Head of caudate nucleus (tissue), 42 donors: ENCODE measurements around the gene DPP10.

Experiments used
- DNase-seq, 42 donors: peaks; one replicate each; pipeline versions ENCODE4 v3.0.0 to v3.0.0-alpha.2; 2020 to 2021; ENCODE audit warnings: mixed read lengths in 7 of 42
- intact Hi-C: fragments of 100-400 bp; cut with DNase I; formaldehyde crosslinking; loops from one replicate; pipeline ENCODE4 v1.15.0; 2022

DPP10 gene

DNA sequence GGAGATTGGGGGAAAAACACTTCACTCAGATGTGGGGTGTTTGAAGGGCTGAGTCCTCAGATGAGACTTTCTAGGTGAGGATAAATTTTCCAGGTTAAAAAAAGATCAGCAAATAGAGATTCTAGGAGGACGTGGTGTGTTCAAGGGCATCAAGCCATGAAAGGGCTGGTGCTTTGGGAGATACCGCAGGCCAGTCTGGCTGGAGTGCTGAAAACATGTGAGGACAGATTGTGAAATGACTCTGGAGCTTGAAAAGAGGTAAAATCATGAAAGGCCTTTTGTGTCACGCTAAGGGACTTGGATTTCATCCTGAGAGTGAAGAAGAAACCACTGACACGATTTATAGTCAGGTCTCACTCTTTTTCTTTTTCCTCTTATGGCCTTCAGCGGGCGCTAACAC lies 320.5 kb downstream of the DPP10 start:
- no peak for DNase-seq
- intact Hi-C loops, result no loop called here

DNA sequence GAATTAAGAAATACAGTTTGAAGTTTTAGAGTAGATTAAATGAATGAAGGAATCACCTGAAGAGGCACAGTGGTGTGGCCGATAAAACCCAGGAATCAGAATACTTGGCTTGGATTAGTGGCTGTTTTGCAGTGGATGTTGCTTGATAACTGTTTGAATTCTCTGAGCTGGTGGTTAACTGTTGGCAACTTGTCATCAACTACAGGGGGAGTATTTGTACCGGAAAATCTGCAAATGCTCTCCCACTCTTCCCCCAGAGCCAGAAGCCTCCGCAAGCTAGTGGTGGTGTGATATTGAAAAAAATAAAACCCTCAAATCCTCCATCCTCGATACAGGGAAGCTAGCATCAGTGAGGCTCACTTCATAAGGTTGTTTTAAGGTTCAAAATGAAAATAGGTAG lies 326.7 kb downstream of the DPP10 start:
- intact Hi-C loops, result no loop called here
- peak in 3 of 42 donors; percentile 15 to 27 (median 20) for DNase-seq

DNA sequence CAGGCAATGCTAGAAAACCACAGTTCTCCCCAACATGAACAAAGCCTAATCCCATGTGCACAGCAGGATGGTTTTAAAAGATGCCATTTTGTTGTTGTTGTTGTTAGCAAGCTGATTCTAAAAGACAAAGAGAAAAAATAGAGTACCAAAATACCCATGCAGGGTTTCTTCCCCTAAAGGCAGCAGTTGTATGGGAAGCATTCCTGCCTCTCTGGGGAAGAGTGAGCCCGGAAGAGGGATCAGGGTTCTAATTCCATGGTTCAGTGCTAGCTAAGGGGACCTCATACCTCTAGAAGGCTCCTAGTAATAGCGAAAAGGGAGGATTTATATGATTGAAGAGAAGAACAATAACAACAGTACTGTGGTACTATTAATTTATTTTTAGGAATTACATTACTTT lies 327.6 kb downstream of the DPP10 start:
- no peak for DNase-seq
- intact Hi-C loops, result no loop called here

DNA sequence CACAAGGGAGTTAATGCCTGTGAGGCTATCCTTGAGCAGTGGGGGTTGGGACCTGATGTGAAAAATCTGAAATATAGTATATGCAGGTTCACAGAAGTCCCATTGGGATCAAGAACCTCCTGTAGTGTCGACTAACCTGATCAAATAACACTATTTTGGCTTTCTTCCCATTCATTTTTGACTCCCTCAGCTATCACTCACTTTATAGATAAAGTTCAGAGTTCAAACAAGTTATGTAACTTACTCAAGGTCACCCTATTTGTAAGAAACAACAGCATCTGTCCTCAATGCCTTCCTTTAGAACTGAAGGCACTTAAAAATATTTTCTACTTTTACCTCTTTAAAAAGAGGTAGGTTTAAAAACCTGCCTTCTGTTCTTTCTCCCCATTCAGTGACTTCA lies 341.6 kb downstream of the DPP10 start:
- DNase-seq, result no peak
- intact Hi-C loops, result no loop called here

DNA sequence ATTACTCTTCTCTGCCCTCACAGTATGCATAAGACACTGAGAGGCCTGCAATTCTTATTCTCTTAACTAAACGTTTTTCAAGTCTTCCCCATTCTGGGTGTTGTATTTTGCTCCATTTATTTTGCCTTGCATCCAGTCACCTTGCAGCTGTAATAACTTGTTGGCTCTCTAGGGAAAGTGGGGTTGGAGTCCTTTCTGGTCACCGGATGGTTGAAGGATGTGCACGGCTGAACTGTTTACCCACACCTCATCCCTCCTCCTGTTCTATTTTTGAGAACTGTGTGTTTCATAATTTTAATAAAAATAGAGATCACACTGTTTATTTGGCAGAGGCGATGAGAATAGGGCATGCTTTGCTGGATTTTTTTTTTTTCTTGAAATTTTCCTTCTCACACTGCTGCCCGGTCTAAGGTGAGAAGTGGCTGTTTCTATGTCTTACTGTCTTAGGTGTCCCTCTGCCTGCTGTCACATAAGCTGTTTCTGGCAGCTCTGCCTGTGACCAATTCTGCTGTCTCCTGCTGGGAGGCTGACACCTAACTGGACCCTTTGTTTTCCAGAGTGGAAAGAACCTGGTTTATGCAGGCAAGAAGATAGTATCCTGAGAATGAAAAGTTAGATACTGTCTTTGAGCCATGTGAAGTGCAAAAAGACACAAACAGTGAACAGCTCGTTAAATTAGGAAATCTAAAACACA lies 342.6 kb downstream of the DPP10 start:
- no peak for DNase-seq
- intact Hi-C loops, result no loop called here

DNA sequence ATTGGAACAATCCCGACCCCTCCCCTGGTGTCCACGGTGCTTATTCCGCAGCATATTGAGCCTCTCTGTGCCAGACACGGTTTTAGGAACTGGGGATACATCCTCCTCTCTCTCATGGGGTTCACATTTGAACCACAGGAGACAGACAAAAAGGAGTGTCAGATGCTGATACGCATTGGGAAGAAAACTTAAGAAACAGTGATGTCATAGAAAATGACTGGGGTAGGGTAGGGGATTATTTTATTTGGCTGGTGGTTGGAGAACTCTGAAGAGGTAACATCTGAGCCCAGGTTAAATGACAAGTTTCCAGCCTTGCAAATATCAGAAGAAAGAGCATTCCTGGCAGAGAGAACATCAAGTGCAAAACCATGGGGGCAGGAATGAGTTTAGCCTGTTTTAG lies 344.5 kb downstream of the DPP10 start:
- DNase-seq, result no peak
- intact Hi-C loops, result no loop called here

DNA sequence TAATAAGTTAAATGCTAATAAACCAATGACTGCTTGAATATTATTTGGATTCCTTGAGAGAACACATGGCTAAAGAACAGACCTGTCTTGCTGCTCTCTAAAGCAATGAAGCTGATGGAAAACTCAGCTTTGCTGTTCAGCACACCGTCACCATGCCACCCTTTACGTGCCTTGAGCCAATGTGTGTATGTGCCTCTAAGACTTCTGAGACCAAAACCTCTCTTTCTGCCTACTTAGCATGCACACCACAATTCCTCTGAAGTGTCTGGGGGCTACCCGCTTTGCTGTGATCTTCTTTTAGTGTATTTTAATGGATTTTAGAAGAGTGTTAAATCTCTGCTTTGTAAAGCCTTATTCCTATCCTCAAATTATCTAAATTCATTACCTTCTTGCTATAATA lies 345.0 kb downstream of the DPP10 start:
- intact Hi-C loops, result no loop called here
- no peak for DNase-seq

DNA sequence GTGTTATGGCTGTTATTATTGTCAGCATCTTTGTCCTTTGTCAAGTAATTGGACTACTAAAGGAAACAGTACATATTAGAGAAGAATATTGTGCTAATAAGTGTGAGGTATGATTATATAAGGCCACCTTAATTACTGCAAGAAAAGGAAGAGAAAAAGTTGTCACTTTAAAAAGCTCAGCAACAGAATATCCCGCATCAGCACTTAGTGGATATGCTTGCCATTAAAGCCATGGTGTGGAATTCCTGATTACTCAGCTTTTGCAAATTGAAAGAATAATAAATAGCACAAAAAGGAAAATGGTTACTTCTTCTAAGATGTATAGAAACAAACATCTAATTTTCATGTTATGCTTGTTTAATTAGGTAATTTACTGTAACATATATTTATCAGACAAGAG lies 347.5 kb downstream of the DPP10 start:
- DNase-seq, result no peak
- intact Hi-C loops, result no loop called here

DNA sequence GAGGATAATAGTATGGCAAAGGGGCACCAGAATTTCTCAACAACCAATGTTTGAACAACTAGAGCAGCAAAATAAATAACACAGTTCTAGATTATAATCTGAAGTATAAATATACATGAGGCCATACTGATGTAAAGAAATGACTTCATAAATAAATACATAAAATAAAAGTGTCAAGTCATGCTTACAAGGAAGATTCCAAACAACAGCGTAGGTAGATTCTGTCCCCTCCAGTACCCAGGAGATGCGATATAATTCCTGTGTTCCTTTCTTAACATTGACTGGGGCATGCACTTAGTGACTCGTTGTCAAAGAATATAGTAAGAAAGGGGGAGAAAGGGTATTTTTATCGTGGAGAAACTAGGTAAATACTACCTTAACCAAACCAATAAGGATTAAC lies 355.1 kb downstream of the DPP10 start:
- DNase-seq, result no peak
- intact Hi-C loops, result no loop called here

DNA sequence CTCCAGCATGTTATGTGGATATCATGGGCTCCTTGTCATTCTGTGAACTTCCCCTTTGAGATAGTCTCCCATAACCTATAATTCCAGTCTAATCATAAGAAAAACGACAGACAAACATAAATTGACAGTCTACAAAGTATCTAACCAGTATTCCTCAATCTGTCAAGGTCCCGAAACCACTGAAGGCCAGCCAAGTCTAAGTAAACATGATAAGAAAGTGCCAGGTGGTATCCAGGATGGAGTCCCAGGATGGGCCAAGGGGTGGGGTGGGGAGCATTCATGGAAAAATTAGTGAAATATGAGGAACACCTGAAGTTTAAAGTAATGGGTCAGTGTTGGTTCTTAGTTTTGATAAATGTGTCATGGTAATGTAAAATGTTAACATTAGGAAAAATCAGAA lies 355.5 kb downstream of the DPP10 start:
- intact Hi-C loops, result no loop called here
- DNase-seq, result no peak

DNA sequence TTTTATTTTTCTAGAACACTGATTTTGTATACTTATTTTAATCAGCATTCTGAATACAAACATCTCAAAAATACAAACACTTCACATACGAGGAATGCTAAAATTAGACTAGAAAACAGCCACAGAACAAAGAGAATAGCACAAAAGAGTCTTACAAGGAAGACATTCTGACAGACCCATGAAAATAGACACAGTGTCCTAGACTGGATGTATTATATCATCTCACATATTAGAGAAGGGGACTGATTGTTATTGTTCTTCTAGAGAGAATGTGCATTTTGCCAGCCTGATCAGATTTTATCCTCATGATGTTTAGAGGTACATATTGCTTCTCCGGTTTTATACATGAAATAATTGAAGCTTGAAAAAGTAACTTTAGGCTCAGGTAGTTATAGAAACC lies 357.9 kb downstream of the DPP10 start:
- intact Hi-C loops, result no loop called here
- no peak for DNase-seq

DNA sequence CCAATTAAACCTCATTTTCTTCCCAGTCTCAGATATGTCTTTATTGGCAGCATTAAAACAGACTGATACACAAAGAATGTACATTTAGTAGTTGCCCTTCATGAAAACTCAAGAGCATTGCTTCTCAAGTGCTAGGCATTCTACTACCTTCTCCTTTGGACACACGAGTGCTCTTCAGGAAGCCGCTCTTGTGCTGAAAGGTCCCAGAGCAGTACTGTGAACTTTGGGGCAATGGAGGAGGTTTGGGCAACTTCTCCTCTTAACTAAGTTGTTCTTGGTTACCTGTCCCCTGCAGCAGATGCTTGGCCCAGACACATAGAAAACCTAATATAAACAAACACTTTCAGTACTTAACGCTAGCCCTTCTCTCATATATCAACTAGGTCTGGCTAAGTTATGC lies 362.8 kb downstream of the DPP10 start:
- intact Hi-C loops, result no loop called here
- no peak for DNase-seq

DNA sequence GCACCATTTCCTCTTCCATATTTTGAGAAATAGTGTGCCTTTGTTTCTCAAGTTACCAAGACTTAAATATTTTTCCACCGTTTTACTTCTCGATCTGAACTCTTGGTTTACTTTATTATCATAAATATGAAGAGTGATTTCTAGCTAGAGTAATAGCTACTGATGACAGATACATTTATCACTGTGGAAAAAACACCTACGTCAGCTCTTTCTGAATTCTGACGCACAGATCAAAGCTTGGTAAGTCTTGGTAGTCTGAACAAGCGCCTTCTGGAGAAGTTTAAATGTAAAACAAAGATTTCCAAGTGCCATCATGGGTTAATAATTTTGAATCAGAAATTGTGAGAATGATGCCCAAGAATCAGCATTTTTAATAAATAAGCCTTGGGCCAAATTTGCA lies 367.7 kb downstream of the DPP10 start:
- no peak for DNase-seq
- intact Hi-C loops, result loop anchor here (5.0 kb wide), 1 partner anchor 73 kb away; no protein-coding TSS in a partner anchor

DNA sequence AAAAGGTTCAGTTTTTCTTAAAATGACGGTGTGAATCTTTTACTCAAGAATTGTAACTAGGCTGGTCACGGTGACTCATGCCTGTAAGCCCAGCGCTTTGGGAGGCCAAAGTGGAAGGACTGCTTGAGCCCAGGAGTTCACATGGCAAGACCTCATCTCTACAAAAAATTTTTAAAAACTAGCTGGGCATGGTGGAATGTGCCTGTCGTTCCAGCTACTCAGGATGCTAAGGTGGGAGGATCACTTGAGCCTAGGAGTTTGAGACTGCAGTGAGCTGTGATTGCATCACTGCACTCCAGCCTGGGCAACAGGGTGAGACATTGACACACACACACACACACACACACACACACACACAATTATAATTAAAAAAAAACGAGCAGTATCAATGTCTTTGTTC lies 369.8 kb downstream of the DPP10 start:
- intact Hi-C loops, result loop anchor here (5.0 kb wide), 1 partner anchor 75 kb away; no protein-coding TSS in a partner anchor
- peak in 1 of 42 donors; percentile 4 for DNase-seq

DNA sequence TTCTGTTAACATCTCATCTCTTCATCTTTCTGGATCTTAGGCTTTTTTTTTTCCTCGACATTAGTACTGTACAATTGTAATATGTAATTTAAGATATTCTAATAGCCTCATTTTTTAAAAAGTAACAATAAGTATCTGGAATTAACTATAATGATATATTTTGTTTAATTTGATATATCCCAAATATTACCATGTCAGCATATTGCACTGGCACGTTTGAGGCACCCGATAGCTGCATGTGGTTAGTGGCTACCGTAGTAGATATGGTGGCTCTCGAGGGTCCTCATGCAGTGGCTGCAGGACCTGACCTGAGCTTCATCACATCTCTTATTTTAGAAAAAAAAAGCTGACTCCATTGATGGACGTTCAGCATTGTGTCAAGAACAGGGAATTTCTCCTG lies 371.9 kb downstream of the DPP10 start:
- intact Hi-C loops, result loop anchor here (5.0 kb wide), 1 partner anchor 77 kb away; no protein-coding TSS in a partner anchor
- no peak for DNase-seq

DNA sequence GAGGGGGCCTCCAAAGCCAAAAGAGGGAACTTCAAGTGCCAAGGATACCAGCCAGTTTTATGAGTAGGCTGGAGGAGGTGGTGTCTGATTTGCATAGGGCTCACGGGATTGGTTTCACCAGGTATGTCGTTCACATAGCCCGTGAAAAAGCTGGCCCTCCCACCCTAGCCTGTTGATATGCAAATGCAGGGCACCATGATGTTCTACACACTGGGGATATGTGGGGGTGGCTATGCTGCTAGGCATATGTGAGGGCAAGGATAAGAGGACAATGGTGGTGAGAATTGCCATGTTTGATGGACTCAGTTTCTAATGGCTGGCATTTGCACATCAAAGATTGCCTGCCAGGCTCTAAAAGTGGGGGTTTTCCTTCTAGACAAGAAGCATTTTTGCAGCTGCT lies 378.6 kb downstream of the DPP10 start:
- DNase-seq, result no peak
- intact Hi-C loops, result no loop called here

DNA sequence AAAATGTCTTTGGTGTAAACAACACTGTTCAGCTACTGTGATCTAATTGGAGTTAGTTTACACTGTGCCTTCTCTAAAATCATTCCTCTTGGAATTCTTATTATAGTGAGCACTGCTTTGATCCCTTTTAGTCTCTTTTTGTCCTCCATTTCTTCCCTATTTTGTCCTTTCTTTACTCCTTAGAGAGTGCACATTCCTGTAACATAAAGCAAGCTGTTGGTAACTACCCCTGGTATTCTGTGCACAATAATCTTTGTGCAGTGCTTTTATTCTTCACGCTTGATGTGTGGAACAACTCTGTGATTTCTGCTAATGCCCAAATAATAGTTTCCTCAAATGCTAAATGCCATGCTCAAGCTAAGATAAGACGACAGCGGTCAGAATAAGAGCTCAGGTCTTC lies 401.5 kb downstream of the DPP10 start:
- no peak for DNase-seq
- intact Hi-C loops, result no loop called here

DNA sequence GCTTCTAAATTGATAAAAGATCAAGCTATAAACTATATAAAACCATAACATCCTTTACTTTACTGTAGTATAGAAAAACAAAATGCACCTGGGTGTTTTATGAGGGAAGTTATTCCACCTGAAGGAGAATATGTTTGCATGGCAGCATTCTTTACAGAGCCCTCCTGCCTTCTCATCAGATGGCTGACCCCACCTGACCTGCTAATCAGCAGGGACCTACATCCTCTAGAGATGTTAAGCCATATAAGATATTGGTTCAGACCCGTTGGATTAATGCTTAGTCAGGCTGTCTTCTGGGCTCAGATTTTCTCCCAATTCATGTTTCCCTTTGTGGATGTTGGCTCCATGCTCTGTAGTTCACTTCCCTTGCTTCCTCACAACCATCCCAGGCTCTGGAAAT lies 414.8 kb downstream of the DPP10 start:
- intact Hi-C loops, result no loop called here
- no peak for DNase-seq

DNA sequence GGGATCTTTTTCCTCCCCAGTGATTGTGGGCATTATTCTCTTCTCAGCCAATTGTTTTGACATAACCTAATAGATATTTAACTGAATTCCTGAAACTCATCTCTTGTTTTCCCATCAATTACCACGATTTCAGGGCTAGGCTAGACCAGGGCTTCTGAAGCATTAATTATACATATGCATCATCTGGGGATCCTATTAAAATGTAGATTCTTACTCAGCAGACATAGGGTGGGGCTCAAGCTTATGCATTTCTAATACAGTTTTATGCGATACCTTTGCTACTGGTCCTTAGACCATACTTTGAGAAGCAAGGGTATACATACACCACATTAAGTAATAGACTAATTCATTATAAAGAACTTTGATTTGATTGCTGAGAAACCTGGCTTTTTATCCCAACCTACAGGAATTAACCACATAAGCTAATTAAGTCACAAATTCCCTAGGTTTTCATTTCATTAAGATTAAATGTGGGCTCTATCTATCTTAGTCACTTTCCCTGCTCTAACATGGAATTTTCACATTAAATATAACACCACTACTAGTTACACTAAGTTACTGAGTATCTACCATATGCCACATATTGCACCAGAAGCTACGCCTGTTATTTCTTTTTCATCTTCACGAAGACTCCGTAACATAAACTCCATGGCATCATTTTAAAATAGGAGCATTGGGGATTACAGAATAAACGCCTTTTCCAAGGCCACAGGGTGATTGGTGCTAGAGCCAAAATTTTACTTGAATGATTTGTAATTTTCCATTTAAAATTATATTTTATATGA lies 417.5 kb downstream of the DPP10 start:
- DNase-seq, result no peak
- intact Hi-C loops, result no loop called here

DNA sequence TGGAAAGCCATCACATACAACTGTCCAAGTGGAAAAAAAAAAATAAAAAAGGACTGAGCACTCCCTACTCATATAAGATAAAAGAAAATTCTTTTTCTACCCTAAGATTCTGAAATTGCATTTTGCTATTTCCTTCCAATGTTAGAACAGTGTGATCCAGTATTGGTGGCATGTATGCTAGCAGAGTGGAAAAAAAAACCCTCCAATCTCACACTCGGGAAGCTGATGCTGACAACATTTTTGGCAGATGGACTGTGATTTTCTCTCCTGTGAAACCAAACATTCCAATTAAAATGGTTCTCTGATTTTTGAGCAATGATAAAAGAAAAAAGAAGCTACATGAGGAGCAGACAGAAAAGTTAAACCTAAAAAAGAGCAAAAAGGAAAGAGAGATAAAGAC lies 419.8 kb downstream of the DPP10 start:
- no peak for DNase-seq
- intact Hi-C loops, result no loop called here

DNA sequence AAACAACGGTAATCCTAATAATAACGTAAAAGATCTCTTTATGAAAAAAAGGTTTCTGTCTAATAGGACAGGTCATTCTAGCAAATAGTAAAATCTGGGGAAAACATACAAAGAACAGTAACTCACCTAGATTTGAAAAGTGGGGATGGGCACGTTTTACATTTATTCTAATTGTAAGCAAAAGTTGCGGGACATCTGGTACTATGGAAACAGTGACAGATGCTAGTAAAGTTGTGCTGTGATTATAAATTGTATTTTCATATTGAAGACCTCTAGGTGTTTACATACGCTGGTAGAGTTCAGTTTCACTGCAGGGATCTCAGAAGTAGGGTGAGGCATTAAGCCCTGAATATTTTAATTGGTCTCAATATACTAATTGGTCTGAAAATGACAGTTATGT lies 422.5 kb downstream of the DPP10 start:
- intact Hi-C loops, result no loop called here
- no peak for DNase-seq
